Endothelial cell of umbilical vein (primary cell): ENCODE results near the gene SAT2. TPM values are rescaled to one million over a fixed set of nuclear protein-coding genes. Genes with fewer than 3 reads are reported as not detected.

ENCODE experiments used
- BruUV-seq: library from RNA; stranded (reverse); fragments of 400-500 nt; replicated peaks from 2 replicates; lab custom pipeline; 2021; lab: Mats Ljungman, UMichigan
- CTCF ChIA-PET: fragments of 300-600, 350-600 bp; sonication (Branson Sonifier 250); formaldehyde crosslinking; loops from one replicate; lab custom pipeline; 2021; ENCODE audit warnings: antibody characterized with exemption, inconsistent platforms; lab: Charles Lee
- POLR2A ChIA-PET: fragments of 300-600, 350-600 bp; sonication (Branson Sonifier 250); formaldehyde crosslinking; loops from one replicate; lab custom pipeline; 2021; ENCODE audit warnings: antibody characterized with exemption, inconsistent platforms; lab: Charles Lee
- DNase-seq: peaks from one replicate; pipeline ENCODE4 v3.0.0-alpha.2; 2011; ENCODE audit warnings: low read depth, low spot score
- FAIRE-seq: peaks from 2 replicates; lab custom pipeline; 2011; peaks lifted over from hg19 to GRCh38; lab: Jason Lieb, UNC
- H2AFZ ChIP-seq: 2 replicates; pipeline ENCODE4 v1.6.0; 2012; ENCODE audit warnings: low read depth, low read length, control low read depth, inconsistent platforms
- H3K27ac ChIP-seq: 2 replicates; pipeline ENCODE4 v1.5.1; 2011; ENCODE audit warnings: low read depth, mild to moderate bottlenecking, control low read depth, low read length, moderate library complexity; ENCODE audit not compliant: insufficient read depth
- H3K27me3 ChIP-seq, 2 experiments: 2 replicates each; pipeline versions ENCODE4 v1.6.0 to v1.6.1; 2011; ENCODE audit warnings: low read length in 2 of 2, mixed read lengths in 1 of 2; ENCODE audit not compliant: control insufficient read depth in 2 of 2, insufficient read depth in 2 of 2
- H3K36me3 ChIP-seq, 2 experiments: 2 replicates in 1 of 2; 3 replicates in 1 of 2; pipeline ENCODE4 v1.5.1; 2011; ENCODE audit warnings: low read length in 2 of 2, mild to moderate bottlenecking in 1 of 2, moderate library complexity in 1 of 2; ENCODE audit not compliant: control insufficient read depth in 2 of 2, insufficient read depth in 2 of 2; ENCODE audit errors: extremely low read depth in 1 of 2
- H3K4me1 ChIP-seq: 3 replicates; pipeline ENCODE4 v1.5.1; 2011; ENCODE audit warnings: mild to moderate bottlenecking, low read length; ENCODE audit not compliant: control insufficient read depth, insufficient read depth; ENCODE audit errors: extremely low read depth
- H3K4me2 ChIP-seq: 2 replicates; pipeline ENCODE4 v1.6.1; 2011; ENCODE audit warnings: low read length, control low read depth, mixed read lengths; ENCODE audit not compliant: insufficient read depth
- H3K4me3 ChIP-seq, 3 experiments: fragments of 200-600 bp in 1 of 3; sonication (generic), shearing (Covaris generic) in 1 of 3; replicated peaks in 1 of 3; 2 replicates each; pipeline ENCODE4 v1.5.1; 2011 to 2016; ENCODE audit warnings: control low read depth in 3 of 3, low read length in 3 of 3, mild to moderate bottlenecking in 2 of 3, inconsistent platforms in 1 of 3, low read depth in 1 of 3, moderate library complexity in 1 of 3; ENCODE audit not compliant: insufficient read depth in 1 of 3
- H3K79me2 ChIP-seq: 2 replicates; pipeline ENCODE4 v1.6.0; 2012; ENCODE audit warnings: low read length, inconsistent platforms; ENCODE audit not compliant: control insufficient read depth, insufficient read depth
- H3K9ac ChIP-seq: replicated peaks from 2 replicates; pipeline ENCODE3; 2011; ENCODE audit warnings: low read length, control low read depth; ENCODE audit not compliant: insufficient read depth; ENCODE audit errors: extremely low read depth
- H3K9me1 ChIP-seq: replicated peaks from 3 replicates; pipeline ENCODE4 v1.6.0; 2011; ENCODE audit warnings: mild to moderate bottlenecking, low read length; ENCODE audit not compliant: control insufficient read depth, insufficient read depth; ENCODE audit errors: extremely low read depth
- H3K9me3 ChIP-seq: replicated peaks from 2 replicates; pipeline ENCODE4 v1.5.1; 2012; ENCODE audit warnings: low read length, inconsistent platforms; ENCODE audit not compliant: control insufficient read depth, insufficient read depth
- H4K20me1 ChIP-seq: replicated peaks from 2 replicates; pipeline ENCODE3; 2011; ENCODE audit warnings: mild to moderate bottlenecking, low read length; ENCODE audit not compliant: control insufficient read depth, insufficient read depth; ENCODE audit errors: extremely low read depth
- CTCF ChIP-seq, 2 donors: IDR thresholded peaks; 1 replicate in 1 of 2; 2 replicates in 1 of 2; pipeline ENCODE4 v1.5.1; 2011; ENCODE audit warnings: low read length in 2 of 2, mild to moderate bottlenecking in 2 of 2, moderate library complexity in 2 of 2, control low read depth in 1 of 2, inconsistent platforms in 1 of 2, low read depth in 1 of 2; ENCODE audit not compliant: insufficient read depth in 1 of 2; ENCODE audit errors: extremely low read depth in 1 of 2
- EZH2 ChIP-seq: IDR thresholded peaks from 2 replicates; pipeline ENCODE4 v1.6.1; 2012; ENCODE audit warnings: borderline replicate concordance, low read depth, mild to moderate bottlenecking, moderate library complexity, low read length, inconsistent platforms; ENCODE audit not compliant: severe bottlenecking
- FOS ChIP-seq: IDR thresholded peaks from 2 replicates; pipeline ENCODE4 v1.6.1; 2011; ENCODE audit warnings: mild to moderate bottlenecking, low read length, moderate library complexity, borderline replicate concordance; ENCODE audit not compliant: insufficient read depth
- GATA2 ChIP-seq: IDR thresholded peaks from 2 replicates; pipeline ENCODE4 v1.7.0; 2011; ENCODE audit warnings: low read depth, mild to moderate bottlenecking, moderate library complexity, mixed read lengths, low read length; ENCODE audit not compliant: insufficient read length, insufficient read depth
- JUN ChIP-seq: IDR thresholded peaks from 2 replicates; pipeline ENCODE4 v1.6.1; 2011; ENCODE audit warnings: borderline replicate concordance, low read depth; ENCODE audit not compliant: insufficient read length, insufficient read depth
- MAX ChIP-seq: IDR thresholded peaks from 2 replicates; pipeline ENCODE4 v1.6.1; 2011; ENCODE audit not compliant: insufficient read depth, insufficient read length
- MYC ChIP-seq: IDR thresholded peaks from one replicate; pipeline ENCODE4 v1.6.1; 2011; ENCODE audit warnings: mild to moderate bottlenecking, low read depth, low read length
- POLR2A ChIP-seq: IDR thresholded peaks from 2 replicates; pipeline ENCODE4 v1.6.1; 2012; ENCODE audit warnings: low read depth, mild to moderate bottlenecking, control low read depth, low read length
- POLR2AphosphoS5 ChIP-seq: IDR thresholded peaks from 2 replicates; pipeline ENCODE4 v1.6.1; 2012; ENCODE audit warnings: low read depth, mild to moderate bottlenecking, control low read depth, low read length, moderate library complexity; ENCODE audit not compliant: insufficient read depth
- dilution Hi-C: fragments of 300-500 bp; cut with MboI; formaldehyde crosslinking; loops from one replicate; pipeline ENCODE4 v1.15.0; 2019; ENCODE audit warnings: low sequenced_read_pairs; ENCODE audit not compliant: extremely low pct_ligation_motif_present
- intact Hi-C: fragments of 100-400 bp; cut with micrococcal nuclease; formaldehyde crosslinking; loops from one replicate; pipeline ENCODE4 v1.10.0; 2022
- polyA plus RNA-seq, 4 experiments: library from polyadenylated mRNA; depleted of rRNA in 3 of 4; stranded (reverse) in 3 of 4; unstranded in 1 of 4; fragments of >200 nt; gene quantifications; 2 replicates each; pipeline versions ENCODE4 v1.2.1 to v1.2.3, GENCODE V29; 2011 to 2012; ENCODE audit warnings: missing spikeins in 1 of 4
- total RNA-seq: library from RNA; stranded (reverse); gene quantifications from 2 replicates; pipeline ENCODE4 v1.2.3, GENCODE V29; 2021

Gene SAT2
- total and polyA plus RNA-seq, 2 donors (not counting 3 experiments of a cell fraction or from before 2014, with no cell fraction given) = 38.0 to 51.8 TPM

- TF ChIP-seq MYC (no peak), FOS (no peak), GATA2 (no peak), POLR2A (no peak), EZH2 (no peak), CTCF (IDR thresholded peaks at IDR 0.05; ENCODE audit: extremely low read depth in 1 of 2, insufficient read depth in 1 of 2, low read depth in 1 of 2, low read length in 2 of 2) (no peak), JUN (no peak), POLR2AphosphoS5 (no peak), MAX (no peak)
- Histone ChIP-seq H3K27ac (no peak overlapping the region), H3K27me3 (no peaks in the 10 kb centered on the region), H3K36me3 (peaks cover 7 to 17% of the 10 kb centered on the region in 2 experiments), H4K20me1 (no peaks in the 10 kb centered on the region), H2AFZ (no peak overlapping the region), H3K4me2 (no peak overlapping the region), H3K9me1 (no peaks in the 10 kb centered on the region), H3K9ac (no peak overlapping the region), H3K4me1 (peaks cover 26% of the 10 kb centered on the region), H3K4me3 (no peak overlapping the region), H3K79me2 (peaks cover 22% of the 10 kb centered on the region), H3K9me3 (no peaks in the 10 kb centered on the region)
- FAIRE-seq = no peak
- POLR2A ChIA-PET = interaction anchor here (1.2 kb wide), 1 partner anchor 11 kb away, joined by 3 read pairs; no protein-coding TSS in a partner anchor
- CTCF ChIA-PET = interaction anchor here (0.8 to 5.1 kb wide), 4 partner anchors 11 to 231 kb away, joined by 3 to 61 read pairs (median 5); partner anchors contain the start of genes SENP3, TP53 and WRAP53
- dilution Hi-C loops = no loop called here
- no TSS peak for BruUV-seq
- intact Hi-C loops = no loop called here
- DNase-seq = no peak
Measured at GRCh38 chr17:7586673-7587419, 40.8 kb downstream of the SAT2 start.
